H1 (cell line): ENCODE results near the gene AIFM1. TPM values are rescaled to one million over a fixed set of nuclear protein-coding genes. Genes with fewer than 3 reads are reported as not detected.

ENCODE experiments used
- CTCF ChIA-PET: fragments of 300-600 bp; sonication (Branson Sonifier 250); formaldehyde crosslinking; loops from one replicate; lab custom pipeline; 2021; ENCODE audit not compliant: partially characterized antibody; lab: Charles Lee
- POLR2A ChIA-PET: fragments of 300-600 bp; sonication (Branson Sonifier 250); formaldehyde crosslinking; loops from one replicate; lab custom pipeline; 2021; ENCODE audit warnings: inconsistent platforms; ENCODE audit not compliant: partially characterized antibody; lab: Charles Lee
- DNase-seq, 2 experiments: peaks; one replicate each; pipeline versions ENCODE4 v3.0.0 to v3.0.0-alpha.2; 2010 to 2022; ENCODE audit warnings: low spot score in 2 of 2, low read depth in 1 of 2, mixed read lengths in 1 of 2
- FAIRE-seq: peaks from 2 replicates; lab custom pipeline; 2011; peaks lifted over from hg19 to GRCh38; lab: Jason Lieb, UNC
- H2AFZ ChIP-seq: 2 replicates; pipeline ENCODE4 v1.8.1; 2012; ENCODE audit warnings: low read length, inconsistent platforms
- H2AK5ac ChIP-seq: 2 replicates; pipeline ENCODE4 v1.6.1; 2013; ENCODE audit warnings: low read depth, low read length
- H2BK120ac ChIP-seq: replicated peaks from 2 replicates; pipeline ENCODE3; 2013; ENCODE audit warnings: low read depth, low read length, inconsistent platforms
- H2BK12ac ChIP-seq: 2 replicates; pipeline ENCODE4 v1.6.1; 2013; ENCODE audit warnings: low read depth, low read length
- H2BK15ac ChIP-seq: 2 replicates; pipeline ENCODE4 v1.6.1; 2013; ENCODE audit warnings: low read length
- H2BK20ac ChIP-seq: 2 replicates; pipeline ENCODE4 v1.6.1; 2013; ENCODE audit warnings: low read length
- H2BK5ac ChIP-seq: 2 replicates; pipeline ENCODE4 v1.6.1; 2013; ENCODE audit warnings: low read depth, low read length
- H3K14ac ChIP-seq: 2 replicates; pipeline ENCODE4 v1.6.1; 2013; ENCODE audit warnings: inconsistent platforms; ENCODE audit not compliant: insufficient read length
- H3K18ac ChIP-seq: 2 replicates; pipeline ENCODE4 v1.6.1; 2013; ENCODE audit warnings: low read length; ENCODE audit errors: extremely low read depth
- H3K23ac ChIP-seq: 2 replicates; pipeline ENCODE4 v1.6.1; 2013; ENCODE audit warnings: inconsistent platforms; ENCODE audit not compliant: insufficient read length
- H3K23me2 ChIP-seq: 2 replicates; pipeline ENCODE4 v1.6.1; 2013; ENCODE audit warnings: low read depth, low read length
- H3K27ac ChIP-seq: 2 replicates; pipeline ENCODE4 v1.6.1; 2011; ENCODE audit warnings: low read depth, low read length, inconsistent platforms
- H3K27me3 ChIP-seq, 4 experiments: replicated peaks in 1 of 4; 1 replicate in 1 of 4; 2 replicates in 3 of 4; pipeline versions ENCODE4 v1.6.1 to v1.8.1; 2011 to 2013; ENCODE audit warnings: low read length in 3 of 4, mild to moderate bottlenecking in 3 of 4, inconsistent platforms in 2 of 4, mixed read lengths in 2 of 4, moderate library complexity in 1 of 4; ENCODE audit not compliant: control insufficient read depth in 3 of 4, insufficient read depth in 3 of 4; ENCODE audit errors: extremely low read depth in 1 of 4
- H3K36me3 ChIP-seq, 4 experiments: 2 replicates each; pipeline versions ENCODE4 v1.6.1 to v1.8.1; 2011 to 2013; ENCODE audit warnings: mild to moderate bottlenecking in 4 of 4, low read length in 3 of 4, moderate library complexity in 2 of 4, control low read depth in 1 of 4, inconsistent platforms in 1 of 4; ENCODE audit not compliant: insufficient read depth in 4 of 4, control insufficient read depth in 2 of 4
- H3K4ac ChIP-seq: replicated peaks from 2 replicates; pipeline ENCODE3; 2013; ENCODE audit warnings: low read length, low read depth, mixed read lengths, inconsistent platforms; ENCODE audit not compliant: insufficient read length
- H3K4me1 ChIP-seq, 4 experiments: replicated peaks in 1 of 4; 1 replicate in 1 of 4; 2 replicates in 3 of 4; pipeline versions ENCODE4 v1.6.1 to v1.8.1; 2011 to 2013; ENCODE audit warnings: low read length in 3 of 4, inconsistent platforms in 2 of 4, mixed read lengths in 1 of 4; ENCODE audit not compliant: insufficient read depth in 4 of 4, control insufficient read depth in 3 of 4
- H3K4me2 ChIP-seq, 2 experiments: 2 replicates each; pipeline versions ENCODE4 v1.6.1 to v1.8.1; 2011 to 2013; ENCODE audit warnings: low read depth in 2 of 2, low read length in 2 of 2, control low read depth in 1 of 2, inconsistent platforms in 1 of 2, mild to moderate bottlenecking in 1 of 2; ENCODE audit not compliant: insufficient read depth in 1 of 2
- H3K4me3 ChIP-seq, 4 experiments: fragments of 200-600, 300-600 bp in 1 of 4; sonication (generic), shearing (Covaris generic), sonication (Bioruptor Twin) in 1 of 4; 2 replicates each; pipeline versions ENCODE4 v1.5.1 to v1.8.1; 2011 to 2016; ENCODE audit warnings: low read length in 4 of 4, low read depth in 3 of 4, control low read depth in 2 of 4, inconsistent platforms in 2 of 4, mild to moderate bottlenecking in 2 of 4, mixed read lengths in 1 of 4, moderate library complexity in 1 of 4; ENCODE audit not compliant: insufficient read depth in 2 of 4; ENCODE audit errors: extremely low read depth in 1 of 4
- H3K56ac ChIP-seq: replicated peaks from 2 replicates; pipeline ENCODE3; 2013; ENCODE audit warnings: low read depth, mild to moderate bottlenecking, mixed read lengths, low read length, inconsistent platforms; ENCODE audit not compliant: insufficient read length
- H3K79me1 ChIP-seq: 2 replicates; pipeline ENCODE4 v1.6.1; 2013; ENCODE audit warnings: low read depth, low read length, control low read depth
- H3K79me2 ChIP-seq, 2 experiments: 2 replicates each; pipeline versions ENCODE4 v1.6.1 to v1.8.1; 2012 to 2013; ENCODE audit warnings: low read length in 2 of 2, mild to moderate bottlenecking in 2 of 2, inconsistent platforms in 1 of 2; ENCODE audit not compliant: insufficient read depth in 2 of 2, control insufficient read depth in 1 of 2
- H3K9ac ChIP-seq, 4 experiments: replicated peaks in 1 of 4; 1 replicate in 1 of 4; 2 replicates in 3 of 4; pipeline versions ENCODE4 v1.6.1 to v1.8.1; 2011 to 2013; ENCODE audit warnings: low read depth in 3 of 4, low read length in 3 of 4, control low read depth in 2 of 4, mild to moderate bottlenecking in 2 of 4, moderate library complexity in 2 of 4, inconsistent platforms in 1 of 4; ENCODE audit errors: extremely low read depth in 1 of 4
- H3K9me3 ChIP-seq, 2 experiments: 2 replicates each; pipeline versions ENCODE4 v1.6.1 to v1.8.1; 2012 to 2013; ENCODE audit warnings: mild to moderate bottlenecking in 2 of 2, moderate library complexity in 2 of 2, control low read depth in 1 of 2, inconsistent platforms in 1 of 2, low read depth in 1 of 2, low read length in 1 of 2, mixed read lengths in 1 of 2; ENCODE audit not compliant: insufficient read depth in 2 of 2
- H4K20me1 ChIP-seq, 2 experiments: replicated peaks in 1 of 2; 2 replicates each; pipeline versions ENCODE3 to v1.8.1; 2011 to 2013; ENCODE audit warnings: inconsistent platforms in 2 of 2, low read length in 2 of 2, mild to moderate bottlenecking in 1 of 2; ENCODE audit not compliant: insufficient read depth in 2 of 2, control insufficient read depth in 1 of 2
- H4K5ac ChIP-seq: 2 replicates; pipeline ENCODE4 v1.6.1; 2013; ENCODE audit warnings: low read length, low read depth, mixed read lengths, inconsistent platforms; ENCODE audit not compliant: insufficient read length
- H4K8ac ChIP-seq: 2 replicates; pipeline ENCODE4 v1.8.0; 2013; ENCODE audit warnings: mild to moderate bottlenecking, moderate library complexity, low read length, inconsistent platforms; ENCODE audit not compliant: insufficient read depth; ENCODE audit errors: extremely low read depth
- H4K91ac ChIP-seq: replicated peaks from 2 replicates; pipeline ENCODE3; 2013; ENCODE audit warnings: low read length, mixed read lengths, inconsistent platforms; ENCODE audit not compliant: insufficient read length
- ASH2L ChIP-seq: fragments of 200-600, 300-600 bp; sonication (generic); IDR thresholded peaks from one replicate; pipeline ENCODE4 v1.7.1; 2017; ENCODE audit warnings: low read length
- BCL11A ChIP-seq, 2 experiments: IDR thresholded peaks; one replicate each; pipeline ENCODE4 v1.6.1; 2011; ENCODE audit warnings: low read depth in 2 of 2, low read length in 2 of 2, mild to moderate bottlenecking in 2 of 2
- CBX5 ChIP-seq: fragments of 300-800, 300-1000 bp; sonication (generic); IDR thresholded peaks from 2 replicates; pipeline ENCODE4 v1.7.1; 2016; ENCODE audit warnings: antibody characterized with exemption, low read length, low read depth
- CREB1 ChIP-seq: IDR thresholded peaks from 2 replicates; pipeline ENCODE4 v1.6.1; 2012; ENCODE audit warnings: inconsistent platforms
- EZH2 ChIP-seq: fragments of 200-600 bp; sonication (generic); IDR thresholded peaks from 2 replicates; pipeline ENCODE4 v1.7.1; 2012; ENCODE audit warnings: low read depth, mild to moderate bottlenecking, moderate library complexity, low read length, inconsistent platforms; ENCODE audit not compliant: severe bottlenecking
- FOSL1 ChIP-seq: IDR thresholded peaks from 2 replicates; pipeline ENCODE4 v1.6.1; 2011; ENCODE audit warnings: mild to moderate bottlenecking, low read depth, low read length, moderate library complexity; ENCODE audit not compliant: insufficient read depth
- GTF2F1 ChIP-seq: IDR thresholded peaks from 2 replicates; pipeline ENCODE4 v1.6.1; 2012; ENCODE audit warnings: low read depth, low read length, improper control_type of control experiment, borderline replicate concordance
- POLR2AphosphoS5 ChIP-seq: IDR thresholded peaks from 2 replicates; pipeline ENCODE4 v1.6.1; 2011; ENCODE audit warnings: low read depth, low read length
- RBBP5 ChIP-seq: IDR thresholded peaks from 2 replicates; pipeline ENCODE4 v1.7.1; 2012; ENCODE audit warnings: low read depth, mild to moderate bottlenecking, inconsistent platforms, low read length, moderate library complexity, borderline replicate concordance
- SIN3A ChIP-seq, 2 experiments: IDR thresholded peaks in 1 of 2; conservative IDR thresholded peaks in 1 of 2; 2 replicates each; pipeline ENCODE4 v1.6.1; 2011 to 2012; ENCODE audit warnings: low read length in 2 of 2, improper control_type of control experiment in 1 of 2, low read depth in 1 of 2, mild to moderate bottlenecking in 1 of 2
- SRF ChIP-seq: IDR thresholded peaks from 2 replicates; pipeline ENCODE4 v1.6.1; 2011; ENCODE audit warnings: mild to moderate bottlenecking, low read depth, low read length, moderate library complexity
- SUZ12 ChIP-seq: fragments of 200-600 bp; sonication (generic); IDR thresholded peaks from 2 replicates; pipeline ENCODE4 v1.6.1; 2012; ENCODE audit warnings: mild to moderate bottlenecking, inconsistent platforms, low read length, moderate library complexity, mixed read lengths
- TCF12 ChIP-seq: IDR thresholded peaks from 2 replicates; pipeline ENCODE4 v1.6.1; 2011; ENCODE audit warnings: low read depth, mild to moderate bottlenecking, low read length
- WGBS, 2 experiments: shearing (Covaris generic) in 1 of 2; methylation state at CpG; one replicate each; pipeline versions ENCODE4 v1.1.6 to v1.1.7; 2013 to 2015; ENCODE audit warnings: low lambda C conversion rate in 2 of 2, mixed read lengths in 2 of 2, inconsistent platforms in 1 of 2, low coverage in 1 of 2, missing lambda C conversion rate in 1 of 2; ENCODE audit not compliant: insufficient replicate concordance in 2 of 2, insufficient coverage in 1 of 2, insufficient read length in 1 of 2; ENCODE audit errors: extremely low coverage in 1 of 2, missing lambda C conversion rate in 1 of 2; 5-methylcytosine and 5-hydroxymethylcytosine counted together
- polyA plus RNA-seq, 7 experiments: library from polyadenylated mRNA; depleted of rRNA in 3 of 7; stranded (reverse) in 5 of 7; unstranded in 2 of 7; fragments of >200 nt in 5 of 7; fragments of 200-250 nt in 2 of 7; gene quantifications; 1 replicate in 5 of 7; 2 replicates in 1 of 7; 4 replicates in 1 of 7; pipeline versions ENCODE4 v1.2.1 to v1.2.3, GENCODE V29; 2011 to 2013; ENCODE audit warnings: missing spikeins in 2 of 7, mixed read lengths in 2 of 7
- total RNA-seq: library from RNA; stranded (reverse); fragmentation: NEBNext Ultra II Directional; extraction: Animal tissue kit (Norgen Biotek cat#: 25700); gene quantifications from 2 replicates; pipeline ENCODE4 v1.2.1, GENCODE V29; 2021

AIFM1 gene
- total and polyA plus RNA-seq, 2 of the 8 experiments (the other 6 are each of a cell fraction or from before 2014, with no cell fraction given) = 34.1 to 55.4 TPM

DNA sequence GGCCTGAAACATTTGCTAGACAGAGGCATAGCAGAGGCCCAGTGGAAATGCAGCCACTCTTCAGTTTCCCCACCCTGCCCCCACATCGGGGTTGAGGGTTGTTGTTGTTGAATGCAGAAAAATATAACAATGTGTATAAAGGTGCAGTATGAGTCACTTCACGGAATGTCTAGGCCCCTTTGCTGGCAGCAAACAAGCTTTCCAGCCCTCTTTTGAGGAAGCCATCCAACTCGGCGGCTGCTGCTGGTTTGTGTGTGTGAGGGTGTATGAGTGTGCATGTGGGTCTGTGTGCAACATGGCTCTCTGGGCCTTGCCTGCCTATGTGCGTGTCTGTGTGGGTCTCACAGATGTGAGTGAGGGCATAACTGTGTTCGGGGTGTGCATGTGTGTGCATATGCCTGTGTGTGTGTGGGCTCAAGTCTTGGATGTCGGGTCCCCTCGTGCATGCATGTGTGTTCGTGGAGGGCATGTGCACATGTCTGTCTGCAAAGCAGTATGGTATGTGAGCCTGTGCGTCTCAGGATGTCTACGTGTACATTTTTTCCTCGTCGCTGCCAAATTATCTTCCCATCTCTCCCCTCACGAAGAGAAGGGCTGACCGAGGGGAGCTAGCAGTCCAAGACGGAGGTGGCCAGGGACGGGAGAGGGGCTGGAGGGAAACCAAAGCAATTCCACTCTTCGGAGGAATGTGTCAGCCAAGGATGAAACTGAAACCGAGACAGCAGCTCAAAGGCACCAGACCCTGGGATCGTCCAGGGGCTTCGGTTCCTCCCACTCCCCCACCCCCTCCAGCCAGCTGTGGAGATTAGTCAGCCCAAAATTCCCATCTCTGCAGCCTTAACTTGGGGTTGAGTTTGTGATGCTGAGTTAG lies 47.0 kb downstream of the AIFM1 start:
- Histone ChIP-seq H3K4me1 (no peaks in the 10 kb centered on the region; a peak in 1 of 7 replicates), H4K20me1 (peaks cover 2% of the 10 kb centered on the region in 2 experiments), H2BK5ac (no peak overlapping the region), H4K91ac (no peak overlapping the region), H2BK12ac (no peak overlapping the region), H2AFZ (no peak overlapping the region), H3K9me3 (no peaks in the 10 kb centered on the region), H3K79me2 (no peaks in the 10 kb centered on the region), H3K56ac (no peak overlapping the region), H2BK15ac (no peak overlapping the region), H2AK5ac (no peak overlapping the region), H3K36me3 (no peaks in the 10 kb centered on the region), H3K4me2 (no peak overlapping the region), H3K23me2 (no peaks in the 10 kb centered on the region; the same call in 1 of the 2 replicates), H3K14ac (no peak overlapping the region), H3K9ac (no peak overlapping the region), H3K4me3 (no peak overlapping the region), H3K18ac (no peak overlapping the region), H3K27ac (no peak overlapping the region), H2BK20ac (no peak overlapping the region), H3K27me3 (peaks cover 0 to 9% (median 2%) of the 10 kb centered on the region in 4 experiments; a peak in 3 of 7 replicates), H4K8ac (no peak overlapping the region), H3K4ac (no peak overlapping the region), H4K5ac (no peak overlapping the region), H3K79me1 (no peaks in the 10 kb centered on the region), H3K23ac (no peak overlapping the region), H2BK120ac (no peak overlapping the region)
- WGBS, 2 experiments = 94% methylated on average over 17 of the region's 21 CpGs; no CpG with 5 or more reads in 1 of the 2 experiments
- ChIA-PET CTCF (interaction anchor here (0.5 to 5.0 kb wide), 7 partner anchors 12 to 38 kb away, joined by 3 to 36 read pairs (median 5); no protein-coding TSS in a partner anchor), POLR2A (no interaction called here)
- FAIRE-seq (no peak), DNase-seq (no peak)
- TF ChIP-seq GTF2F1 (no peak), FOSL1 (no peak), CREB1 (no peak), EZH2 (no peak), SIN3A (conservative IDR thresholded peaks at IDR 0.05 in 1 of 2, IDR thresholded peaks at IDR 0.05 in 1 of 2; ENCODE audit: low read depth in 1 of 2, low read length in 2 of 2) (no peak), TCF12 (no peak), ASH2L (no peak), POLR2AphosphoS5 (no peak), BCL11A (IDR thresholded peaks at IDR 0.05; ENCODE audit: low read depth in 2 of 2, low read length in 2 of 2) (no peak), RBBP5 (no peak), SUZ12 (no peak), SRF (no peak), CBX5 (no peak)
